Neural cell (in vitro differentiated cells): ENCODE measurements around the gene LRCH4. TPM values are rescaled to one million over a fixed set of nuclear protein-coding genes. Genes with fewer than 3 reads are reported as not detected.

Experiments used
- H2AFZ ChIP-seq: fragments of 200-600, 300-800 bp; sonication (generic), shearing (Covaris generic); 2 replicates; pipeline ENCODE4 v1.6.0; 2014; ENCODE audit warnings: low read depth, mild to moderate bottlenecking, antibody characterized with exemption, low read length, moderate library complexity
- H3F3A ChIP-seq: fragments of 200-600 bp; shearing (Covaris generic); 2 replicates; pipeline ENCODE4 v1.6.1; 2016; ENCODE audit warnings: mild to moderate bottlenecking, moderate library complexity, mixed read lengths, antibody characterized with exemption, low read length; ENCODE audit not compliant: insufficient read depth, poor library complexity, severe bottlenecking
- H3K27ac ChIP-seq: fragments of 200-600, 300-800 bp; sonication (generic), shearing (Covaris generic); 2 replicates; pipeline ENCODE4 v1.5.1; 2014; ENCODE audit warnings: mild to moderate bottlenecking, low read length, moderate library complexity
- H3K27me3 ChIP-seq: fragments of 300-800, 200-600 bp; sonication (generic), shearing (Covaris generic); 2 replicates; pipeline ENCODE4 v1.6.0; 2014; ENCODE audit warnings: mild to moderate bottlenecking, low read depth, low read length, moderate library complexity; ENCODE audit not compliant: insufficient read depth
- H3K36me3 ChIP-seq: fragments of 300-800, 200-600 bp; sonication (generic), shearing (Covaris generic); 2 replicates; pipeline ENCODE4 v1.5.1; 2014; ENCODE audit warnings: mild to moderate bottlenecking, antibody characterized with exemption, low read length, moderate library complexity; ENCODE audit not compliant: insufficient read depth
- H3K4me2 ChIP-seq: fragments of 300-800, 200-600 bp; sonication (generic), shearing (Covaris generic); 2 replicates; pipeline ENCODE4 v1.6.0; 2014; ENCODE audit warnings: mild to moderate bottlenecking, low read length
- H3K4me3 ChIP-seq: fragments of 300-800, 200-600 bp; sonication (generic), shearing (Covaris generic); 2 replicates; pipeline ENCODE4 v1.5.1; 2014; ENCODE audit warnings: mild to moderate bottlenecking, low read length, moderate library complexity
- H3K79me2 ChIP-seq: fragments of 200-600 bp; shearing (Covaris generic); replicated peaks from 2 replicates; pipeline ENCODE4 v1.6.0; 2014; ENCODE audit warnings: mild to moderate bottlenecking, low read length, moderate library complexity; ENCODE audit not compliant: insufficient read depth
- H3K9ac ChIP-seq: fragments of 300-800, 200-600 bp; sonication (generic), shearing (Covaris generic); 2 replicates; pipeline ENCODE4 v1.6.1; 2016; ENCODE audit warnings: mild to moderate bottlenecking, low read length, mixed read lengths
- H3K9me2 ChIP-seq: fragments of 200-600 bp; shearing (Covaris generic); 2 replicates; pipeline ENCODE4 v1.6.1; 2016; ENCODE audit warnings: mild to moderate bottlenecking, low read length, mixed read lengths; ENCODE audit not compliant: insufficient read depth
- H3K9me3 ChIP-seq: fragments of 200-600, 300-800 bp; sonication (generic), shearing (Covaris generic); 2 replicates; pipeline ENCODE4 v1.6.1; 2016; ENCODE audit warnings: mild to moderate bottlenecking, mixed run types, low read length, moderate library complexity, mixed read lengths
- H4K20me1 ChIP-seq: fragments of 200-600 bp; shearing (Covaris generic); 2 replicates; pipeline ENCODE4 v1.6.1; 2016; ENCODE audit warnings: mild to moderate bottlenecking, mixed run types; ENCODE audit not compliant: insufficient read depth
- EP300 ChIP-seq: fragments of 450-650 bp; conservative IDR thresholded peaks from 2 replicates; pipeline ENCODE4 v1.6.1; 2014; ENCODE audit warnings: antibody characterized with exemption, mild to moderate bottlenecking, moderate library complexity; ENCODE audit not compliant: poor library complexity, severe bottlenecking
- EZH2 ChIP-seq: fragments of 200-600, 300-800 bp; shearing (Covaris generic), sonication (generic); IDR thresholded peaks from 2 replicates; pipeline ENCODE4 v1.6.1; 2014; ENCODE audit warnings: antibody characterized with exemption, low read length, borderline replicate concordance, mild to moderate bottlenecking; ENCODE audit not compliant: insufficient read depth, poor library complexity, severe bottlenecking
- MXI1 ChIP-seq: fragments of 450-650 bp; conservative IDR thresholded peaks from 2 replicates; pipeline ENCODE4 v1.6.1; 2014; ENCODE audit warnings: antibody characterized with exemption, mild to moderate bottlenecking; ENCODE audit not compliant: poor library complexity, severe bottlenecking
- POLR2AphosphoS5 ChIP-seq: IDR thresholded peaks from 2 replicates; pipeline ENCODE4 v1.6.1; 2012
- RAD21 ChIP-seq: fragments of 450-650 bp; conservative IDR thresholded peaks from 2 replicates; pipeline ENCODE4 v1.6.1; 2014; ENCODE audit warnings: antibody characterized with exemption, mild to moderate bottlenecking, moderate library complexity
- SMC3 ChIP-seq: fragments of 450-650 bp; conservative IDR thresholded peaks from 2 replicates; pipeline ENCODE4 v1.6.1; 2014; ENCODE audit warnings: antibody characterized with exemption, mild to moderate bottlenecking, moderate library complexity; ENCODE audit not compliant: poor library complexity
- TAF1 ChIP-seq: IDR thresholded peaks from 2 replicates; pipeline ENCODE4 v1.6.1; 2012; ENCODE audit warnings: low read depth
- polyA minus RNA-seq: library from RNA; depleted of rRNA, polyadenylated mRNA; stranded (reverse); fragments of >200 nt; gene quantifications from 2 replicates; pipeline ENCODE4 v1.2.3, GENCODE V29; 2014
- polyA plus RNA-seq: library from polyadenylated mRNA; depleted of rRNA; stranded (reverse); fragments of >200 nt; gene quantifications from 2 replicates; pipeline ENCODE4 v1.2.3, GENCODE V29; 2014
- TF ChIP-seq, protein P1 (sequence below): fragments of 450-650 bp; IDR thresholded peaks from 2 replicates; pipeline ENCODE4 v1.5.1; 2014; ENCODE audit warnings: antibody characterized with exemption, mild to moderate bottlenecking, moderate library complexity; ENCODE audit not compliant: poor library complexity, severe bottlenecking
- TF ChIP-seq, protein P2 (sequence below): IDR thresholded peaks from 2 replicates; pipeline ENCODE4 v1.6.1; 2012; ENCODE audit warnings: borderline replicate concordance

The LRCH4 gene
- polyA plus RNA-seq (17.2 and 25.1 TPM in 2 replicates), polyA minus RNA-seq (20.1 and 24.3 TPM in 2 replicates)

- Histone ChIP-seq H2AFZ (peak within 1 kb of the TSS; percentile 48), H3K4me3 (peak within 1 kb of the TSS; percentile 99), H3K9me2 (no peaks in the 10 kb centered on the region), H3K9me3 (no peaks in the 10 kb centered on the region), H3F3A (no peaks in the 10 kb centered on the region), H3K27me3 (no peaks in the 10 kb centered on the region), H3K9ac (peak within 1 kb of the TSS; percentile 96), H3K4me2 (peak within 1 kb of the TSS; percentile 94), H4K20me1 (no peaks in the 10 kb centered on the region), H3K27ac (peak within 1 kb of the TSS; percentile 85), H3K36me3 (no peaks in the 10 kb centered on the region), H3K79me2 (peaks cover 17% of the 10 kb centered on the region)
- TF ChIP-seq EZH2: no peak
- peak; percentile 87 for TF ChIP-seq EP300
- TF ChIP-seq, protein P1, sequence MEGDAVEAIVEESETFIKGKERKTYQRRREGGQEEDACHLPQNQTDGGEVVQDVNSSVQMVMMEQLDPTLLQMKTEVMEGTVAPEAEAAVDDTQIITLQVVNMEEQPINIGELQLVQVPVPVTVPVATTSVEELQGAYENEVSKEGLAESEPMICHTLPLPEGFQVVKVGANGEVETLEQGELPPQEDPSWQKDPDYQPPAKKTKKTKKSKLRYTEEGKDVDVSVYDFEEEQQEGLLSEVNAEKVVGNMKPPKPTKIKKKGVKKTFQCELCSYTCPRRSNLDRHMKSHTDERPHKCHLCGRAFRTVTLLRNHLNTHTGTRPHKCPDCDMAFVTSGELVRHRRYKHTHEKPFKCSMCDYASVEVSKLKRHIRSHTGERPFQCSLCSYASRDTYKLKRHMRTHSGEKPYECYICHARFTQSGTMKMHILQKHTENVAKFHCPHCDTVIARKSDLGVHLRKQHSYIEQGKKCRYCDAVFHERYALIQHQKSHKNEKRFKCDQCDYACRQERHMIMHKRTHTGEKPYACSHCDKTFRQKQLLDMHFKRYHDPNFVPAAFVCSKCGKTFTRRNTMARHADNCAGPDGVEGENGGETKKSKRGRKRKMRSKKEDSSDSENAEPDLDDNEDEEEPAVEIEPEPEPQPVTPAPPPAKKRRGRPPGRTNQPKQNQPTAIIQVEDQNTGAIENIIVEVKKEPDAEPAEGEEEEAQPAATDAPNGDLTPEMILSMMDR: no peak
- TF ChIP-seq TAF1: peak; percentile 77
- peak; percentile 72 for TF ChIP-seq MXI1
- TF ChIP-seq, protein P2, sequence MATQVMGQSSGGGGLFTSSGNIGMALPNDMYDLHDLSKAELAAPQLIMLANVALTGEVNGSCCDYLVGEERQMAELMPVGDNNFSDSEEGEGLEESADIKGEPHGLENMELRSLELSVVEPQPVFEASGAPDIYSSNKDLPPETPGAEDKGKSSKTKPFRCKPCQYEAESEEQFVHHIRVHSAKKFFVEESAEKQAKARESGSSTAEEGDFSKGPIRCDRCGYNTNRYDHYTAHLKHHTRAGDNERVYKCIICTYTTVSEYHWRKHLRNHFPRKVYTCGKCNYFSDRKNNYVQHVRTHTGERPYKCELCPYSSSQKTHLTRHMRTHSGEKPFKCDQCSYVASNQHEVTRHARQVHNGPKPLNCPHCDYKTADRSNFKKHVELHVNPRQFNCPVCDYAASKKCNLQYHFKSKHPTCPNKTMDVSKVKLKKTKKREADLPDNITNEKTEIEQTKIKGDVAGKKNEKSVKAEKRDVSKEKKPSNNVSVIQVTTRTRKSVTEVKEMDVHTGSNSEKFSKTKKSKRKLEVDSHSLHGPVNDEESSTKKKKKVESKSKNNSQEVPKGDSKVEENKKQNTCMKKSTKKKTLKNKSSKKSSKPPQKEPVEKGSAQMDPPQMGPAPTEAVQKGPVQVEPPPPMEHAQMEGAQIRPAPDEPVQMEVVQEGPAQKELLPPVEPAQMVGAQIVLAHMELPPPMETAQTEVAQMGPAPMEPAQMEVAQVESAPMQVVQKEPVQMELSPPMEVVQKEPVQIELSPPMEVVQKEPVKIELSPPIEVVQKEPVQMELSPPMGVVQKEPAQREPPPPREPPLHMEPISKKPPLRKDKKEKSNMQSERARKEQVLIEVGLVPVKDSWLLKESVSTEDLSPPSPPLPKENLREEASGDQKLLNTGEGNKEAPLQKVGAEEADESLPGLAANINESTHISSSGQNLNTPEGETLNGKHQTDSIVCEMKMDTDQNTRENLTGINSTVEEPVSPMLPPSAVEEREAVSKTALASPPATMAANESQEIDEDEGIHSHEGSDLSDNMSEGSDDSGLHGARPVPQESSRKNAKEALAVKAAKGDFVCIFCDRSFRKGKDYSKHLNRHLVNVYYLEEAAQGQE: peak; percentile 65
- TF ChIP-seq RAD21: peak; percentile 40
- TF ChIP-seq SMC3: peak; percentile 61
- peak; percentile 99 for TF ChIP-seq POLR2AphosphoS5
Observed at GRCh38 chr7:100585511-100586265, at the start of gene LRCH4. LRCH4 (minus strand) TSS chr7:100586129; CDS start chr7:100586100, 29 bp downstream.

DNA sequence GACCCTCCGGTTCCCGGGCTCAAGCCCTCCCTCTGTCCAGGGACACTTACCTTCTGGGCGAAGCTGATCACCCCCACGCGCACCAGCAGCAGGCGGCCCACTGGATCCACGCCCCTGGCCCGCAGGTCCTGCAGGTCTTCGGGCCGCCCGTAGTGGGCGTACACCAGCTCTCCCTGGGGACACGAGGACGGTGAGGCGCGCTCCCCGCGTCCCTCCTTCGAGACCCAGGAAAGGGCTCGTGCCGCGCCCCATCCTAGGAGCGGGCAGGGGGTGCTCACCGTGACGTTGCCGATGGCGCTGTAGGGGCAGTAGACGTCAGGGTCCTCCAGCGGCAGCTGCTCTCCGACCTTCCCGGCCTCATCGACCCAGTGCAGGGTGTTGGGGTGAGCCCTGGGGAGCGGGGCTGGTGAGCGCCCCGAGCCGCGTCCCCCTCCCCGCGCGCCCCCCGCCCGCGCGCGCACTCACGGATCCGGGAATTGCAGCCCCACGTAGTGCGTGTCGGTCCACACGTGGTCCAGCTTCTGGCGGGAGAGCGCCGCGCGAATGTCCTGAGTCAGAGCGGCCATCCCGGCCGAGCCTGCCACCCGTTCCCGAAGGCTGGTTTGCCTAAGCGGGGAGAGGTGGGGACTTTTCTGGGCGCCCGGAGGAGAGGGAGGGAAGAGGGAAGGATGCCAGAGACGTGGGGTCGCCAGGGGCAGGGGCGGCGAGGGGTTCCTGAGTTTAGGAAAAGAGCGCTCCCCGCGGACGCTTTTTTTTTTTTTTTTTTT, 47.2 kb upstream of the LRCH4 start:
- H3K79me2 ChIP-seq: no peaks in the 10 kb centered on the region
- peaks cover 33% of the 10 kb centered on the region for H3K27me3 ChIP-seq
- no peaks in the 10 kb centered on the region for H3F3A ChIP-seq
- no peaks in the 10 kb centered on the region for H3K9me3 ChIP-seq
- H3K9ac ChIP-seq: no peak overlapping the region
- no peaks in the 10 kb centered on the region for H3K36me3 ChIP-seq
- peak overlapping the region; percentile 60 for H3K4me3 ChIP-seq
- TF ChIP-seq, protein P1: peak; percentile 32
- TF ChIP-seq MXI1 (no peak), EP300 (no peak), EZH2 (no peak), SMC3 (no peak), POLR2AphosphoS5 (no peak), RAD21 (no peak)
- TF ChIP-seq, protein P2: no peak
- H3K9me2 ChIP-seq: no peaks in the 10 kb centered on the region
- H4K20me1 ChIP-seq: no peaks in the 10 kb centered on the region
- H2AFZ ChIP-seq: no peak overlapping the region
- no peak overlapping the region for H3K4me2 ChIP-seq
- H3K27ac ChIP-seq: no peak overlapping the region
